ENCODE data around the gene LYZ. TPM values are rescaled to one million over a fixed set of nuclear protein-coding genes. Genes with fewer than 3 reads are reported as not detected.

Gene LYZ
- total RNA-seq, 1 donor from 2014 or later: under 0.01 TPM

- TF ChIP-seq, protein P1, sequence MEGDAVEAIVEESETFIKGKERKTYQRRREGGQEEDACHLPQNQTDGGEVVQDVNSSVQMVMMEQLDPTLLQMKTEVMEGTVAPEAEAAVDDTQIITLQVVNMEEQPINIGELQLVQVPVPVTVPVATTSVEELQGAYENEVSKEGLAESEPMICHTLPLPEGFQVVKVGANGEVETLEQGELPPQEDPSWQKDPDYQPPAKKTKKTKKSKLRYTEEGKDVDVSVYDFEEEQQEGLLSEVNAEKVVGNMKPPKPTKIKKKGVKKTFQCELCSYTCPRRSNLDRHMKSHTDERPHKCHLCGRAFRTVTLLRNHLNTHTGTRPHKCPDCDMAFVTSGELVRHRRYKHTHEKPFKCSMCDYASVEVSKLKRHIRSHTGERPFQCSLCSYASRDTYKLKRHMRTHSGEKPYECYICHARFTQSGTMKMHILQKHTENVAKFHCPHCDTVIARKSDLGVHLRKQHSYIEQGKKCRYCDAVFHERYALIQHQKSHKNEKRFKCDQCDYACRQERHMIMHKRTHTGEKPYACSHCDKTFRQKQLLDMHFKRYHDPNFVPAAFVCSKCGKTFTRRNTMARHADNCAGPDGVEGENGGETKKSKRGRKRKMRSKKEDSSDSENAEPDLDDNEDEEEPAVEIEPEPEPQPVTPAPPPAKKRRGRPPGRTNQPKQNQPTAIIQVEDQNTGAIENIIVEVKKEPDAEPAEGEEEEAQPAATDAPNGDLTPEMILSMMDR (IDR thresholded peaks at IDR 0.05; ENCODE audit: insufficient read depth, low read length, severe bottlenecking): no peak
- FAIRE-seq (no peak), DNase-seq (ENCODE audit: low read depth) (no peak)
- no peak overlapping the region for H3K4me3 ChIP-seq (ENCODE audit: low read depth, low read length)
- H3K36me3 ChIP-seq (ENCODE audit: control insufficient read depth, insufficient read depth, low read length): no peaks in the 10 kb centered on the region
- no peaks in the 10 kb centered on the region for H3K27me3 ChIP-seq (ENCODE audit: control insufficient read depth, insufficient read depth, low read length)
Observed at GRCh38 chr12:69342421-69342820, 5.8 kb upstream of the LYZ start.

DNA sequence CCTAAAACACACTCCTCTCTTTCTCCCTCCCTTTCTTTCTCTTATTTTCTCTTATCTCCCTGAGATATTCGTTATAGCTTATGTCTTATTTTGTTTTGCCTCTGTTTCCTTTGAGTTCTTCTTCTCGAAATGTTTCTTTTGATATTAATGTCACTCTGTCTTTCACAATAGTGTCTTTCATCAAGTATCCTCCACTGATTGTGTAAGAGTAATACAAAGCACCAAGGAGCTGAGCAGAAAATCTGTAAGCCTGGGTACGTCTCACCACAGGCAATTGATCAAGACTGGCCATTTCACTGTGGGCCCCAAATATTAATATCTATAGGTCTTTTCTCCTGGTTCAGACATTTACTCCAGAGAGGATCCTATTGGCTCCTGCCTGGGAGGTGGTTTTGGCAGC is 4.8 kb upstream of the LYZ start:
- Histone ChIP-seq H3K4me3 (ENCODE audit: low read depth, low read length) (no peak overlapping the region), H3K27me3 (ENCODE audit: control insufficient read depth, insufficient read depth, low read length) (no peaks in the 10 kb centered on the region), H3K36me3 (ENCODE audit: control insufficient read depth, insufficient read depth, low read length) (no peaks in the 10 kb centered on the region)
- DNase-seq (ENCODE audit: low read depth): no peak
- no peak for FAIRE-seq
- TF ChIP-seq, protein P1 (IDR thresholded peaks at IDR 0.05; ENCODE audit: insufficient read depth, low read length, severe bottlenecking): no peak

- no peak for FAIRE-seq
Observed at GRCh38 chr12:69343885-69344612, 4.1 kb upstream of the LYZ start.

DNA sequence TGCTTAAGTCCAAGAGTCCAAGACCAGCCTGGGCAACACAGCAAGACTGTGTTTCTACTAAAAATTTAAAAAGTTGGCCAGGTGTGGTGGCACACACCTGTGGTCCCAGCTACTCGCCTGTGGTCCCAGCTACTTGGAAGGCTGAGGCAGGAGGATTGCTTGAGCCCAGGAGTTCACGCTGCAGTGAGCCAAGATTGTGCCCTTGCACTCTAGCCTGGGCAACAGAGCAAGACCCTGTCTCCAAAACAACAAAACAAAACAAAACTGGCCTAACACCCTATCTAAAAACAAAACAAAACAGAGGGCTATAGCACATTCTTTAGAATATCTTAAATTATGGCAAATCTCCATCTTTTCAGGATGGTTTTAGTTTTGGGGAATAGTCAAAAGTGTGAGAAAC is 3.1 kb upstream of the LYZ start:
- DNase-seq (ENCODE audit: low read depth): no peak

More at GRCh38 chr12:69343885-69344612, 4.1 kb upstream of the LYZ start:
- Histone ChIP-seq H3K36me3 (ENCODE audit: control insufficient read depth, insufficient read depth, low read length) (no peaks in the 10 kb centered on the region), H3K27me3 (ENCODE audit: control insufficient read depth, insufficient read depth, low read length) (no peaks in the 10 kb centered on the region), H3K4me3 (ENCODE audit: low read depth, low read length) (no peak overlapping the region)
- TF ChIP-seq, protein P1 (IDR thresholded peaks at IDR 0.05; ENCODE audit: insufficient read depth, low read length, severe bottlenecking): no peak
- no peak for DNase-seq (ENCODE audit: low read depth)

GRCh38 chr12:69345742-69346141 is 2.4 kb upstream of the LYZ start:
- no peak for FAIRE-seq
- Histone ChIP-seq H3K36me3 (ENCODE audit: control insufficient read depth, insufficient read depth, low read length) (no peaks in the 10 kb centered on the region), H3K27me3 (ENCODE audit: control insufficient read depth, insufficient read depth, low read length) (no peaks in the 10 kb centered on the region), H3K4me3 (ENCODE audit: low read depth, low read length) (no peak overlapping the region)
- TF ChIP-seq, protein P1 (IDR thresholded peaks at IDR 0.05; ENCODE audit: insufficient read depth, low read length, severe bottlenecking): no peak
- no peak for DNase-seq (ENCODE audit: low read depth)

More for the DNA sequence above, 3.1 kb upstream of the LYZ start:
- no peaks in the 10 kb centered on the region for H3K36me3 ChIP-seq (ENCODE audit: control insufficient read depth, insufficient read depth, low read length)
- TF ChIP-seq, protein P1 (IDR thresholded peaks at IDR 0.05; ENCODE audit: insufficient read depth, low read length, severe bottlenecking): no peak
- FAIRE-seq: no peak
- H3K27me3 ChIP-seq (ENCODE audit: control insufficient read depth, insufficient read depth, low read length): no peaks in the 10 kb centered on the region
- no peak overlapping the region for H3K4me3 ChIP-seq (ENCODE audit: low read depth, low read length)

Measured in bronchial epithelial cell (primary cell).